ENCODE data around the gene LRRC36. TPM values are rescaled to one million over a fixed set of nuclear protein-coding genes. Genes with fewer than 3 reads are reported as not detected.

The LRRC36 gene
- total and polyA plus RNA-seq, 2 of the 8 experiments (the other 6 are each of a cell fraction or from before 2014, with no cell fraction given), result 0.15 TPM; not detected in 1

GRCh38 chr16:67411339-67411738 is 84.7 kb downstream of the LRRC36 start (continued):
- no peak for TF ChIP-seq CHD7 (IDR thresholded peaks at IDR 0.05; ENCODE audit: insufficient replicate concordance, low read length)
- TF ChIP-seq SP1 (IDR thresholded peaks at IDR 0.05; ENCODE audit: low read depth, low read length), result no peak
- TF ChIP-seq RNF2 (IDR thresholded peaks at IDR 0.05; ENCODE audit: borderline replicate concordance, low read depth, low read length, missing control alignments, poor library complexity, severe bottlenecking), result no peak
- TF ChIP-seq HDAC6 (IDR thresholded peaks at IDR 0.05; ENCODE audit: low read depth, low read length), result no peak
- TF ChIP-seq MAX (IDR thresholded peaks at IDR 0.05), result no peak
